ENCODE results near the gene JAZF1.
A peak's percentile ranks its signal among the peaks of the same experiment; 100 is the strongest.

JAZF1 gene

DNA sequence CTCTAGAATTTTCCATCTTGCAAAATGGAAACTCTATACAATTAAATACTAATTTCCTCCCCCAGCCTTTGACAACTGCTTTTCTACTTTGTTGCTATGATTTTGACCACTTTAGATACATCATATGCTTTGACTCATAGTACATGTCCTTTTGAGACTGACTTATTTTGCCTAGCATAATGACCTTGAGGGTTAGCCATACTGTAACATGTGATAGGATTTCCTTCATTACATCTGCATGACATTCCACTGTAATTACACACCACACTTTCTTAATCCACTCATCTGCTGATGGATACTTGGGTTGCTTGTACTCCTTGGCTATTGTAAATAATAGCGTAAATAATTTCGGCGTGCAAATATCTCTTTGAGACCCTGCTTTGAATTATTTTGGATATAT lies 127.7 kb downstream of the JAZF1 start:
- TF ChIP-seq BACH2 (CRISPR knock-in tag; IDR thresholded peaks at IDR 0.05; ENCODE audit: borderline replicate concordance) = no peak
- TF ChIP-seq CSRNP3 (CRISPR knock-in tag; IDR thresholded peaks at IDR 0.05) = no peak
- TF ChIP-seq, protein P1, sequence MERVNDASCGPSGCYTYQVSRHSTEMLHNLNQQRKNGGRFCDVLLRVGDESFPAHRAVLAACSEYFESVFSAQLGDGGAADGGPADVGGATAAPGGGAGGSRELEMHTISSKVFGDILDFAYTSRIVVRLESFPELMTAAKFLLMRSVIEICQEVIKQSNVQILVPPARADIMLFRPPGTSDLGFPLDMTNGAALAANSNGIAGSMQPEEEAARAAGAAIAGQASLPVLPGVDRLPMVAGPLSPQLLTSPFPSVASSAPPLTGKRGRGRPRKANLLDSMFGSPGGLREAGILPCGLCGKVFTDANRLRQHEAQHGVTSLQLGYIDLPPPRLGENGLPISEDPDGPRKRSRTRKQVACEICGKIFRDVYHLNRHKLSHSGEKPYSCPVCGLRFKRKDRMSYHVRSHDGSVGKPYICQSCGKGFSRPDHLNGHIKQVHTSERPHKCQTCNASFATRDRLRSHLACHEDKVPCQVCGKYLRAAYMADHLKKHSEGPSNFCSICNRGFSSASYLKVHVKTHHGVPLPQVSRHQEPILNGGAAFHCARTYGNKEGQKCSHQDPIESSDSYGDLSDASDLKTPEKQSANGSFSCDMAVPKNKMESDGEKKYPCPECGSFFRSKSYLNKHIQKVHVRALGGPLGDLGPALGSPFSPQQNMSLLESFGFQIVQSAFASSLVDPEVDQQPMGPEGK (CRISPR knock-in tag; IDR thresholded peaks at IDR 0.05; ENCODE audit: borderline replicate concordance) = no peak; the same call in 1 of the 2 replicates
- TF ChIP-seq POU6F1 (CRISPR knock-in tag; IDR thresholded peaks at IDR 0.05; ENCODE audit: borderline replicate concordance, low read depth) = no peak
- TF ChIP-seq TOX (CRISPR knock-in tag; IDR thresholded peaks at IDR 0.05; ENCODE audit: borderline replicate concordance) = no peak
- TF ChIP-seq ZFP3 (CRISPR knock-in tag; IDR thresholded peaks at IDR 0.05) = 0 out of 2 replicates have a peak, but pooled peaks have one; percentile 16
- TF ChIP-seq, protein P2, sequence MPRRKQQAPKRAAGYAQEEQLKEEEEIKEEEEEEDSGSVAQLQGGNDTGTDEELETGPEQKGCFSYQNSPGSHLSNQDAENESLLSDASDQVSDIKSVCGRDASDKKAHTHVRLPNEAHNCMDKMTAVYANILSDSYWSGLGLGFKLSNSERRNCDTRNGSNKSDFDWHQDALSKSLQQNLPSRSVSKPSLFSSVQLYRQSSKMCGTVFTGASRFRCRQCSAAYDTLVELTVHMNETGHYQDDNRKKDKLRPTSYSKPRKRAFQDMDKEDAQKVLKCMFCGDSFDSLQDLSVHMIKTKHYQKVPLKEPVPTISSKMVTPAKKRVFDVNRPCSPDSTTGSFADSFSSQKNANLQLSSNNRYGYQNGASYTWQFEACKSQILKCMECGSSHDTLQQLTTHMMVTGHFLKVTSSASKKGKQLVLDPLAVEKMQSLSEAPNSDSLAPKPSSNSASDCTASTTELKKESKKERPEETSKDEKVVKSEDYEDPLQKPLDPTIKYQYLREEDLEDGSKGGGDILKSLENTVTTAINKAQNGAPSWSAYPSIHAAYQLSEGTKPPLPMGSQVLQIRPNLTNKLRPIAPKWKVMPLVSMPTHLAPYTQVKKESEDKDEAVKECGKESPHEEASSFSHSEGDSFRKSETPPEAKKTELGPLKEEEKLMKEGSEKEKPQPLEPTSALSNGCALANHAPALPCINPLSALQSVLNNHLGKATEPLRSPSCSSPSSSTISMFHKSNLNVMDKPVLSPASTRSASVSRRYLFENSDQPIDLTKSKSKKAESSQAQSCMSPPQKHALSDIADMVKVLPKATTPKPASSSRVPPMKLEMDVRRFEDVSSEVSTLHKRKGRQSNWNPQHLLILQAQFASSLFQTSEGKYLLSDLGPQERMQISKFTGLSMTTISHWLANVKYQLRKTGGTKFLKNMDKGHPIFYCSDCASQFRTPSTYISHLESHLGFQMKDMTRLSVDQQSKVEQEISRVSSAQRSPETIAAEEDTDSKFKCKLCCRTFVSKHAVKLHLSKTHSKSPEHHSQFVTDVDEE (CRISPR knock-in tag; IDR thresholded peaks at IDR 0.05) = no peak
- TF ChIP-seq ZC3H10 (CRISPR knock-in tag; IDR thresholded peaks at IDR 0.05) = no peak
- 0 out of 2 replicates have a peak, but pooled peaks have one; percentile 57 for TF ChIP-seq ESRRG (CRISPR knock-in tag; IDR thresholded peaks at IDR 0.05)
- TF ChIP-seq PPARA (CRISPR knock-in tag; IDR thresholded peaks at IDR 0.05; ENCODE audit: borderline replicate concordance) = no peak
- TF ChIP-seq, protein P3, sequence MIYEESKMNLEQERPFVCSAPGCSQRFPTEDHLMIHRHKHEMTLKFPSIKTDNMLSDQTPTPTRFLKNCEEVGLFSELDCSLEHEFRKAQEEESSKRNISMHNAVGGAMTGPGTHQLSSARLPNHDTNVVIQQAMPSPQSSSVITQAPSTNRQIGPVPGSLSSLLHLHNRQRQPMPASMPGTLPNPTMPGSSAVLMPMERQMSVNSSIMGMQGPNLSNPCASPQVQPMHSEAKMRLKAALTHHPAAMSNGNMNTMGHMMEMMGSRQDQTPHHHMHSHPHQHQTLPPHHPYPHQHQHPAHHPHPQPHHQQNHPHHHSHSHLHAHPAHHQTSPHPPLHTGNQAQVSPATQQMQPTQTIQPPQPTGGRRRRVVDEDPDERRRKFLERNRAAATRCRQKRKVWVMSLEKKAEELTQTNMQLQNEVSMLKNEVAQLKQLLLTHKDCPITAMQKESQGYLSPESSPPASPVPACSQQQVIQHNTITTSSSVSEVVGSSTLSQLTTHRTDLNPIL (CRISPR knock-in tag; IDR thresholded peaks at IDR 0.05; ENCODE audit: low read depth) = no peak
- no peak for ATAC-seq

- TF ChIP-seq ZFP3 (CRISPR knock-in tag; IDR thresholded peaks at IDR 0.05) (no peak), ZC3H10 (CRISPR knock-in tag; IDR thresholded peaks at IDR 0.05) (no peak), GLIS3 (CRISPR knock-in tag; IDR thresholded peaks at IDR 0.05) (no peak), TCF4 (CRISPR knock-in tag; IDR thresholded peaks at IDR 0.05; ENCODE audit: borderline replicate concordance) (no peak), ZFP30 (CRISPR knock-in tag; IDR thresholded peaks at IDR 0.05) (no peak)
- TF ChIP-seq, protein P2 (CRISPR knock-in tag; IDR thresholded peaks at IDR 0.05) = no peak
- no peak for ATAC-seq
These were observed 131.9 kb downstream of the JAZF1 start for GRCh38 chr7:28048694-28049093.

- ATAC-seq = no peak
- TF ChIP-seq BACH2 (CRISPR knock-in tag; IDR thresholded peaks at IDR 0.05; ENCODE audit: borderline replicate concordance) = no peak
These were observed 134.6 kb downstream of the JAZF1 start for GRCh38 chr7:28046035-28046434.

DNA sequence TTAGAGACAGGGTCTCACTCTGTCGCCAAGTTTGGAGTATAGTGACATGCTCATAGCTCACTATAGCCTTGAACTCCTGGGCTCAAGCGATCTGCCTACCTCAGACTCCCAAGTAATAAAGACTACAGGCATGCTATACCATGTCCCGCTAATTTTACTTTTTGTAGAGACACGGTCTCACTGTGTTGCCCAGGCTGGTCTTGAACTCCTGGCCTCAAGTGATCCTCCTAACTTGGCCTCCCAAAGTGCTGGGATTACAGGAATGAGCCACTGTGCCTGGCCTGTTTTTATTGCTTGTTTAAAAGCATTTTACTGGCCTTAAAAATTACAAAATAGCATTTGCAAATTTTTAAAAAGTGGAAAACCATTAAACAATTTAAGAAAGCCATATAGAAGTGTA lies 135.0 kb downstream of the JAZF1 start:
- no peak for ATAC-seq
- no peak for TF ChIP-seq ZFP3 (CRISPR knock-in tag; IDR thresholded peaks at IDR 0.05)
- TF ChIP-seq ZFP30 (CRISPR knock-in tag; IDR thresholded peaks at IDR 0.05) = no peak
- TF ChIP-seq, protein P2 (CRISPR knock-in tag; IDR thresholded peaks at IDR 0.05) = no peak
- TF ChIP-seq BACH2 (CRISPR knock-in tag; IDR thresholded peaks at IDR 0.05; ENCODE audit: borderline replicate concordance) = no peak
- TF ChIP-seq ISL1 (CRISPR knock-in tag; IDR thresholded peaks at IDR 0.05) = no peak
- no peak for TF ChIP-seq ESRRG (CRISPR knock-in tag; IDR thresholded peaks at IDR 0.05)
- no peak for TF ChIP-seq ZC3H10 (CRISPR knock-in tag; IDR thresholded peaks at IDR 0.05)
- TF ChIP-seq, protein P3 (CRISPR knock-in tag; IDR thresholded peaks at IDR 0.05; ENCODE audit: low read depth) = no peak
- TF ChIP-seq CSRNP3 (CRISPR knock-in tag; IDR thresholded peaks at IDR 0.05) = no peak
